Activated naive CD4-positive, alpha-beta T cell treated with Interleukin-2 at 50 U/mL for 16 hours (primary cell): ENCODE results near the gene NCAN.
"Not testable (repeated sequence)": the region's sequence is repeated elsewhere in the genome, so short reads cannot be mapped to it uniquely, and the experiment has no call there.

ENCODE experiments used
- DNase-seq: peaks from one replicate; pipeline ENCODE4 v3.0.0-alpha.2; 2020

Gene NCAN

GRCh38 chr19:19211499-19212420 is at the start of gene NCAN:
Gene NCAN (plus strand): TSS chr19:19211958. CDS start chr19:19216954, 4,996 bp downstream.
- no peak for DNase-seq

DNA sequence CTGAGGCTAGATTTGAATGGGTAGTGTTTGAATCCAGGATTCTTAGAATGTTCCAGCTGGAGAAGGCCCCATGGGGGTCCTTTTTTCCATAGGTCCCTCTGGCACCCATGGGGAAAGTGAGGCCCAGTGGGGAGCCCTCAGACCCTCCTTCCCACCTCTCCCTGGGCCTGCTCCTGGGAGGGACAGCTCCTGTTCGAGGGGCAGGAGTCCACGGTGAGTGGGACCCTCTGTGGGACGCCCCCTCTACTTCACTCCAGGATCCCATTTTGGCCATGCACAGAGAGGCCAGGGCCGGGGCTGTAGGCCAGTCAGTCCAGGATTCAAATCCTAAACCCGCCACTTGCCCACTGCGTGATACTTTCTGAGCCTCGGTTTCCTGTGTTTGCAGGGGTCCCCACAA is 49.3 kb upstream of the NCAN start:
- DNase-seq, result no peak

GRCh38 chr19:19165396-19165795 is 46.4 kb upstream of the NCAN start:
- DNase-seq, result no peak

DNA sequence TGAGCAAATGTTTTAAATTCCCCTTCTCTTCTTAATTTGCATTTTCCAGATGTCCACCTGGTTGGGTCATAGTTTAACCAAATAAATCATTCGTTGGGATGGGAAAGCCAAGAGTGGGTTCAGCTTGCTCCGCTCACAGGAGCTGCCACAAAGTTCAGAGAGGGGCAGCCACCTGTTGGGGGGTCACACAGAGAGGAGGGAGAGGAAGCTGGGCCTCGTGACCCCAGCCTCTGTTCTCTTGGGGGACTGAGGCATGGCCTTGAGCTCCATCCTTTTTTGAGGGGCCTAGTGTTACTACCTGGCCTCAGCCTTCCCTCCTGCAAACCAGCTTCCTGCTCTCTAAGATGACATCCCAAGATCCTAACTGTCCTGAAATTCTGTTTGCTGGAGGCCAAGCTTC is 44.1 kb upstream of the NCAN start:
- DNase-seq, result no peak

DNA sequence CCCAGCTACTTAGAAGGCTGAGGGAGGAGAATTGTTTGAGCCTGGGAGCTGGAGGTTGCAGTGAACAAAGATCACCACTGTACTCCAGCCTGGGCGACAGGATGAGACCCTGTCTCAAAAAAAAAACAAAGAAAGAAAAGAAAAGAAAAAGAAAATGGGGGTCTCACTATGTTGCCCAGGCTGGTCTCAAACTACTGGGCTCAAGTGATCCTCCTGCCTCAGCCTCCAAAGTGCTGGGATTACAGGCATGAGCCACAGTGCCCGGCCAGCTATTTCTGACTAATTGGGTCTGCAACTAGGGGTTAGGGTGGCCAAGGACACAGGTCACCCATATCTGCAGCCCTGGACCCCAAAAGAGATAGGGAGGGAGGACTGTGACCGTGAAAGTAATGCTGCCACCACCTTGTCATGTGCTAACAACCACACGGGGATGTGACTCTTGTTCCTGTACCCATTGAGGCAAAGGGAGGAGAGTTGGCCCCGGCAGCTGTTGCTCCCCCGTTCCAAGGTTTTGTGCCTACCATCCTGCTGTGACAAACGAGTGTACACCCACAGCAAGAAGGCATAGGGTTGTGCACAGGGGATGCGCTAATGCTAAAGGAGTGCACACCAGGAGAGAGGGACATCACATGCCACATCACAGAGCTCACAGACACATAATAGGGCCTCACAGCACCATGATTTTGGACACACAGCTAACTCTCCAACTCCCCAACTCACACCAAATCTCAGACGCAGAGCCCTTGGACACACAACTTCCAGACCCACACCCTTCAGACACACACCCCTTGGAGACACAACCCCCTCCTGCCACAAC is 42.3 kb upstream of the NCAN start:
- no peak for DNase-seq

DNA sequence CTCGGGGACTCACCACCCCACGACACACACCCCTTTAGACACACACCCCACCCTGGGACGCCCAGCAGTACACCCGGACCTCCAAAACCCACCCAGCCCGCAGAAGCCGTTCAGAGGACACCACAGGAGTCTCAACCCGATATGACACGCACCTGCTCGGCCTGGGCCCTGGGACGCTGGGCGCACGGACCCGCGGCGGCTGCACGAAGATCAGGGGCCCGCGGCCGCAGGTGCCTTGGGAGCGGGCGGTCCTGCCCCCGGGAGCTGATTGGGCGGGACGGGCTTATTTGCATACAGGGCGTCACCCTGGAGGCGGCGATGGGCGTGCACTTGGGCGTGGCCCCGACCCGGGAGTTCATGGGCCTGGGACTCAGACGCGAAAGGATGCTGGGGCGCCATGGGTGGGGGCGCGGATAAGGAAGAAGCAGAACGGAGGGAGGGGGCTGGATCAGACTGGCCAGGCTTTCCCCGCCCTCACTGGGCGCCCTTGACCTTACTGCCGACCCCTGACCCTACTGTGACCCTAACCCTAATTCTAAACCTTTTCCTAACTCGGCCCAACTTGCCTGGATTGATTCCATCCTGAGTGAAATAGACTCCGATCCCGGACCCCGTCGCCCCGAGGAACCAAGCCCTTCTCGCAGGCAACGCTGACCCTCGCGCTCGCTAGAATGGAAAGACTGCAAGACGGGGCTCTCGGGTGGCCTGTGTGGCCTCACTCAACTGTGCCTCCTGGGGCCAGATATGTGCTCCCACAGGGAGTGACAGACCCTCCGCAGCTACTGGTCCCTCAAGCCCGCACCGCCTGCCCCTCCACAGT is 41.5 kb upstream of the NCAN start, which contains the start of gene MEF2B:
Gene MEF2B (minus strand): TSS at position 211 of the 820 bp plus-strand sequence. CDS start 19,528 bp downstream, outside the sequence.
- DNase-seq, result peak; percentile 78

- DNase-seq, result no peak
Measured at GRCh38 chr19:19170873-19171672, 40.7 kb upstream of the NCAN start.

DNA sequence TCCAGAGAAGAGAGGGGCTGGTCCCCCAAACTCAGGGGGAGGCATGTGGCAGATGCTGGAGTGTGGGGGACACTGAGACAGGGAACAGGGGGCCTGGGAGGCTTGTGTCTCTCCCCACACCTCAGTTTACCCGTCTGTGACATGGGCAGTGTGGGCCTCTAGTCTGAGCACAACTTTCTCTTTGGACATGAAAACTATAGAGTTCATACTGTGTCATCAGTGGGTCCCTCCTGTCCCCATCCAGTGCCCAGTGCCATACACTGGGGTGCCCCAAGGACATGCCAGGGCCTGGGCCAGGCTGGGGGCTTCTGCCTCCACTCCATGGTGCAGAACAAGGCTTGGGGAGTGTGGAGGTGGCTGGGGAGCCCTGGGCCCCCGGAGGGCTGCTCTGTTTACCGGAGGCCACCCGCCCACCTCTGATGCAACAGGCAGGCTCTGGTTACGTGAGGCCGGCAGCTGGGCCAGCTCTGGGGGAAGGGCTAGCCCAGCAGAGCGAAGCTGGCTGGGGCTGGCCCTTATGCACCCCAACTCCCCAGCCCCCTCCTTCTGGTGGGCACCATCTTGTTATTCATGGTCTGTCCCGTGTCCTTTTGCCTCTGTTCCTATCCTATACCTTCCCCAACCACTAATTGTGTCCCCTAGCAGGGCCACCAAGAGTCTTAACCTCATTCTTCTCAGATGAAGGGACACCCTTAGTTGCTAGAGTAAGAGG is 39.8 kb upstream of the NCAN start:
- no peak for DNase-seq

DNA sequence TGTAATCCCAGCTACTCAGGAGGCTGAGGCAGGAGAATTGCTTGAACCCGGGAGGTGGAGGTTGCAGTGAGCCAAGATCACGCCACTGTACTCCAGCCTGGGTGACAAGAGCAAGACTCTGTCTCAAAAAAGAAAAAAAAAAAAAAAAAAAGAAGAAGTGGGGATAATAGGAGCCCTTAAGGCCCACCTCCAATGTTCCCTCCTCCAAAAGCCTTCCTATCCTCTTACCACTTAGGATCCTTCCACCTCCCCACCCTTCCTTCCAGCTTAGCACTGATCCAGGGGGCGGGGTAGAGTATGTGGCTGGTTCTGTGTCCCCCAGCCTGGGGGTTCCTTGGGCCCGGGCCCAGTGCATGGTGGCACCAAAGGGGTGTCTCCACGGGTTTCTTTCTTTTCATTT is 38.5 kb upstream of the NCAN start:
- not testable (repeated sequence) for DNase-seq

DNA sequence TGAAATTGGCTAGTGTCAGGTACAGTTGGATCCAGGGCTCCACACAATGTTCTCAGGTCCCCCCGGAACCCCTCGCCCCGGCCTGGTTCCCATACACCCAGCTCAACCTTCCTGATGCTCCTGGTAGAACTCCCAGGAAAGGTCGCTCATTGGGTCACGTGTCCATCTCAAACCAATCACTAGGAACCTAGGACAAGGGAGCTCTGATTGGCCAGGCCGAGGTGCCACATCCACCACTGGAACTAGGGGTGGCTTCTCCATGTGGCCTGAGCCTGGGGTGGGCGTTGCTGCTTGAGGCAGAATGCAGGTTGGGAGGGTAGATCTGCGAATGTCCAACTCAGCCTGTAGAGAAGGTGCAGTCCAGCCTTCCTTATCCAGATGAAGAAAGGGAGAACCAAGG is 34.8 kb upstream of the NCAN start:
- DNase-seq, result no peak

- DNase-seq, result no peak
Measured at GRCh38 chr19:19179548-19180441, 32.0 kb upstream of the NCAN start.

DNA sequence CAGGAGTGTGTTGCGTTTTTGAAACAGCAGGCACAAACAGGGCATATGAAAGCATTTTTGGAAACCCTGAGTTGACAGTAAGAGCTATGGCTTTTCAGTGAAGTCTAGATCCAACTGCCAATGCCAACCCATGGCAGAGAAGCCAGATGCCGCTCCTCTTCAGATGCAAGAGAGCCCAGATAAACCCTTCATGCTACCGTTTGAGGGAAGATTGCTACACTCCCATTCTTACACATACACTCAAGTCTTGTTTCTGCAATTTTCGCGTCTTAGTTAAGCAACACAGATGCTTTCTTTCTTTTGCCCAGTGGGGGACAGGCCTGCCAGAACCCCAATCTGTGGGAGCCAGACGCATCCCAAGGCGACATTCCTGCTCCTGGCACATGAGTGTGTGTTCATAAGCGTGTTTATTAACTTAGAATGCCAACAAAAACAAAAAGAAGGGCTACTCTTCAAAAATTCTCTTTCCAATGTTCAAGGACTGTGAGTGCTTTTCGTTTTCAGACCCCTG is 30.2 kb upstream of the NCAN start:
- DNase-seq, result no peak

DNA sequence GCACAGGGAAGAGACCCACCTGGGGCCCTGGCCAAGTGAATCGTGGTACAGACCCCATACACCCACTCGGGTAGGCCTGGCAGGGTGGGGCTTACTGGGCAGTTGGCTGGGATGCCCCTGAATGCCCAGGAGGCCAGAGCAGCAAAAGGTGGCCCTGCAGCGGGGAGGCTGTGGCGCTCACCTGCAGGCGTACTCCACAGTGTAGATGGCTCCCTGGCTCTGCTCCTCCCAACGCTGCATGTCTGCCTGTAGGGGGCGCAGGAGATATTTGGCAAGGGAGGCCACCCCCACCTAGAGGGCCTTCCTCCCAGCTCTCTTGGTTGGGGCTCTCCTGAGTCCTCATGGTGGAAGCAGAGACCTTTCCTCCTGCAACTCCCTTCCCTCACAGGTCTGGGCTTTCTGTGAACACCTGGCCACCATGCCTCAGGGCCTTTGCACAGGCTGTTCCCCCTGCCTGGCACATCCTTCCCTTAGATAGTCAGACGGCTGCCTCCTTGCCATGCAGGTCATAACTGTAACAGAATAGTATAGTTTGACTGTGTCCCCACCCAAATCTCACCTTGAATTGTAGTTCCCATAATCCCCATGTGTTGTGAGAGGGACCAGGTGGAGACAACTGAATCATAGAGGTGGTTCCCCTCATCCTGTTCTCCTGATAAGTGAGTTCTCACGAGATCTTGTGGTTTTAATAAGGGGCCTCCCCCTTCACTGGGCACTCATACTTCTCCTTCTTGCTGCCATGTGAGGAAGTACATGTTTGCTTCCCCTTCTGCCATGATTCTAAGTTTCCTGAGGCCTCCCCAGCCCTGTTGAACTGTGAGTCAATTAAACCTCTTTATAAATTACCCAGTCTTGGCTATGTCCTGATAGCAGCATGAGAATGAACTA is 25.7 kb upstream of the NCAN start:
- DNase-seq, result peak; percentile 69

DNA sequence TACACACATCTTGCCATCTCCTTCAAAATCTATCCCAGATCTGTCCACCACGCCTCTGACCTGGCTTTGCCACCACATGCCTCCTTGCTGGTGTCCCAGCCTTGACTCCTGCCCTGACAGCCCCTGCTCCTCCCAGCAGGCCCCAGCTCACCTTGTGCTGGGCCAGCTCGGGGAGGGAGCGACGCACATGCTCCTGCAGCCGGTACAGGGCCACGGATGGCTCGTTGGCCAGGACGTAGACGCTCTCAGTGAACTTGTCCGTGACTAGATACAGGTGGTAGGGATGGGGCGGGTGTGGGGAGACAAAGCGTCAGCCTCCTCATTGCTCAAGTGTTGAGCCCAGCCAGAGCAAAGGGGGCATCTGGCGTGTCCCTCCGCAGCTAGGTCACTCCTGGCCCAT is 25.0 kb upstream of the NCAN start:
- DNase-seq, result no peak

GRCh38 chr19:19191768-19192077 is 20.0 kb upstream of the NCAN start:
- DNase-seq, result no peak

GRCh38 chr19:19192078-19192882 is 19.5 kb upstream of the NCAN start, which contains the start of the genes BORCS8 and RFXANK:
Gene BORCS8 (minus strand): TSS chr19:19192152. CDS start chr19:19192117, 35 bp downstream.
Gene RFXANK (plus strand): TSS chr19:19192258. CDS start chr19:19193947, 1,689 bp downstream.
- peak; percentile 99 for DNase-seq

DNA sequence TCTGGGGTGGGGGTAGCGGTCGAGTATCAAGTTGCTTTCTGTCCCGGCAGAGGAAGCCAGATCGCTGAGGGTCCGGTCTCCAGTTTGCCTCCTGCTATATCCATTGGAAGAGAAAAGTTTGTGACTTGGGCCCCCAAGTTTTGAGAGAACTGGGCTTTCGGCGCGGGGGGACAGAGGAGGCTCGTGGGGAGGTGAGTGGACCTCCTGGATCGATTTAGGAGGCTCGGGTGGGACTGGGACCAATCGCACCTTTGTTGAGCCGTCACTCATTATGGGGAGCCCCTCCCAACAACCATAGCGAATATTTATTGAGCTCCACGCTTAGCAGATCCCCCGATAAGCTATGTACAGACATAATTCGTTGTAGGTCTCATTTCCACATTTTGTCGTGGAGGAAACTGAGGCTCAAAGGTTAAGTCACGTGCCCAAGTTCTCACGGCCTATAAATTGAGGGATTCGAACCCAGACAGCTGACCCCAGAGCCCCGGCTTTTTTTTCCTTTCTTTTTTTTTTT is 18.8 kb upstream of the NCAN start:
- DNase-seq, result no peak

DNA sequence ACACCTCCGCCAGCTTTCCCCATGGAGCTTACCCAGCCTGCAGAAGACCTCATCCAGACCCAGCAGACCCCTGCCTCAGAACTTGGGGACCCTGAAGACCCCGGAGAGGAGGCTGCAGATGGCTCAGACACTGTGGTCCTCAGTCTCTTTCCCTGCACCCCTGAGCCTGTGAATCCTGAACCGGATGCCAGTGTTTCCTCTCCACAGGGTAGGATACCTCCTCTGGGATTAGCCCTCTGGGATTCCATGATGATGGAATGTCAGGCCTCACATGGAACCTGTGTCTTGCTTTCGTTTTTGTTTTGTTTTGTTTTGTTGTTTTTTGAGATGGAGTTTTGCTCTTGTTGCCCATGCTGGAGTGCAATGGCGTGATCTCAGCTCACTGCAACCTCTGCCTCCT is 17.8 kb upstream of the NCAN start:
- DNase-seq, result no peak
